GM23248 (cell line): ENCODE results near the gene ANLN.

ENCODE experiments used
- EZH2 ChIP-seq: fragments of 200-600 bp; sonication (generic); IDR thresholded peaks from 2 replicates; pipeline ENCODE4 v1.6.1; 2018; ENCODE audit warnings: antibody characterized with exemption, mild to moderate bottlenecking; ENCODE audit not compliant: insufficient read depth, poor library complexity, severe bottlenecking
- EZH2phosphoT487 ChIP-seq: fragments of 200-600 bp; sonication (generic); IDR thresholded peaks from 2 replicates; pipeline ENCODE4 v1.6.1; 2018; ENCODE audit warnings: antibody characterized with exemption, moderate library complexity, mild to moderate bottlenecking, low read depth; ENCODE audit not compliant: insufficient read depth

GRCh38 chr7:36468370-36469101 is 78.9 kb downstream of the ANLN start:
- TF ChIP-seq EZH2 (no peak), EZH2phosphoT487 (no peak)
